Stimulated activated CD4-positive, alpha-beta T cell treated with anti-CD3 and anti-CD28 coated beads, TNF-alpha, amount 100 ng/mL, for 4 hours (primary cell): Measurements from ENCODE around the gene CTSC.

Experiments
- DNase-seq, 3 experiments: peaks; one replicate each; pipeline ENCODE4 v3.0.0-alpha.2; 2020; ENCODE audit warnings: low read depth in 3 of 3

CTSC gene

GRCh38 chr11:88317536-88317935, 20.0 kb downstream of the CTSC start:
- DNase-seq, result no peak

- no peak for DNase-seq
Observed at GRCh38 chr11:88315981-88316441, 21.5 kb downstream of the CTSC start.

GRCh38 chr11:88315015-88315414, 22.5 kb downstream of the CTSC start:
- no peak for DNase-seq

- no peak for DNase-seq
Observed at GRCh38 chr11:88313441-88313840, 24.1 kb downstream of the CTSC start.

- DNase-seq, result no peak
Observed at GRCh38 chr11:88312628-88313027, 24.9 kb downstream of the CTSC start.

GRCh38 chr11:88310246-88310645, 27.3 kb downstream of the CTSC start:
- no peak for DNase-seq

GRCh38 chr11:88308576-88308975, 29.0 kb downstream of the CTSC start:
- no peak for DNase-seq

GRCh38 chr11:88307749-88308425, 29.6 kb downstream of the CTSC start:
- DNase-seq, result no peak

GRCh38 chr11:88306785-88307184, 30.8 kb downstream of the CTSC start:
- DNase-seq, result no peak

GRCh38 chr11:88305430-88305829, 32.1 kb downstream of the CTSC start:
- DNase-seq, result no peak

GRCh38 chr11:88304352-88304751, 33.2 kb downstream of the CTSC start:
- DNase-seq, result no peak

GRCh38 chr11:88303037-88303436, 34.5 kb downstream of the CTSC start:
- no peak for DNase-seq

- no peak for DNase-seq
Observed at GRCh38 chr11:88301488-88302140, 35.9 kb downstream of the CTSC start.

GRCh38 chr11:88300888-88301487, 36.5 kb downstream of the CTSC start:
- DNase-seq, result no peak

GRCh38 chr11:88297863-88298262, 39.7 kb downstream of the CTSC start:
- DNase-seq, result no peak

- DNase-seq, result no peak
Observed at GRCh38 chr11:88297421-88297820, 40.1 kb downstream of the CTSC start.

GRCh38 chr11:88295028-88295427, 42.5 kb downstream of the CTSC start:
- DNase-seq, result no peak

GRCh38 chr11:88293931-88294330, 43.6 kb downstream of the CTSC start:
- no peak for DNase-seq

GRCh38 chr11:88292171-88292843, 45.2 kb downstream of the CTSC start:
- no peak for DNase-seq

GRCh38 chr11:88288560-88288959, 49.0 kb downstream of the CTSC start:
- DNase-seq, result no peak

GRCh38 chr11:88284336-88285050, 53.0 kb downstream of the CTSC start:
- no peak for DNase-seq
